SK-N-SH treated with all-trans-retinoic acid at 6 μM for 48 hours (cell line): ENCODE results near the gene BACE1-AS.

ENCODE experiments used
- ATAC-seq: fragments of 200-7000 bp; cut with Tn5 transposase; 3 replicates; pipeline ENCODE4 v1.9.1; 2020; ENCODE audit warnings: mild to moderate bottlenecking, moderate library complexity
- ARNTL ChIP-seq: fragments of 450-650 bp; formaldehyde crosslinking; IDR thresholded peaks from 2 replicates; pipeline ENCODE4 v1.5.0; 2020; ENCODE audit warnings: low read depth, mild to moderate bottlenecking, moderate library complexity, borderline replicate concordance
- BACH2 ChIP-seq: fragments of 250-450 bp; sonication (Bioruptor Pico); IDR thresholded peaks from 2 replicates; pipeline ENCODE4 v1.9.0; 2021; ENCODE audit warnings: mild to moderate bottlenecking, borderline replicate concordance
- CSDC2 ChIP-seq: fragments of 250-450 bp; sonication (Bioruptor Pico); IDR thresholded peaks from 2 replicates; pipeline ENCODE4 v1.5.0; 2020; ENCODE audit warnings: mild to moderate bottlenecking, moderate library complexity
- ESRRG ChIP-seq: fragments of 250-450 bp; sonication (Bioruptor Pico); IDR thresholded peaks from 2 replicates; pipeline ENCODE4 v1.6.1; 2021; ENCODE audit warnings: mild to moderate bottlenecking
- GLIS3 ChIP-seq: fragments of 250-450 bp; sonication (Bioruptor Pico); IDR thresholded peaks from 2 replicates; pipeline ENCODE4 v1.5.0; 2020; ENCODE audit warnings: mild to moderate bottlenecking, moderate library complexity
- ISL1 ChIP-seq: fragments of 250-450 bp; sonication (Bioruptor Pico); IDR thresholded peaks from 2 replicates; pipeline ENCODE4 v2.1.2; 2022; ENCODE audit warnings: mild to moderate bottlenecking, moderate library complexity
- OSR1 ChIP-seq: fragments of 250-450 bp; sonication (Bioruptor Pico); IDR thresholded peaks from 2 replicates; pipeline ENCODE4 v1.8.0; 2022; ENCODE audit warnings: moderate library complexity, mild to moderate bottlenecking, inconsistent platforms
- PPARA ChIP-seq: fragments of 250-450 bp; sonication (Bioruptor Pico); IDR thresholded peaks from 2 replicates; pipeline ENCODE4 v1.5.0; 2020; ENCODE audit warnings: mild to moderate bottlenecking, borderline replicate concordance
- SNAI2 ChIP-seq: fragments of 250-450 bp; sonication (Bioruptor Pico); IDR thresholded peaks from 2 replicates; pipeline ENCODE4 v1.5.0; 2020; ENCODE audit warnings: mild to moderate bottlenecking, moderate library complexity
- TCF4 ChIP-seq: fragments of 250-450 bp; sonication (Bioruptor Pico); IDR thresholded peaks from 2 replicates; pipeline ENCODE4 v1.8.0; 2021; ENCODE audit warnings: mild to moderate bottlenecking, moderate library complexity, borderline replicate concordance
- TOX ChIP-seq: fragments of 250-450 bp; sonication (Bioruptor Pico); IDR thresholded peaks from 2 replicates; pipeline ENCODE4 v1.8.0; 2021; ENCODE audit warnings: mild to moderate bottlenecking, moderate library complexity, borderline replicate concordance
- ZC3H10 ChIP-seq: fragments of 250-450 bp; sonication (Bioruptor Pico); IDR thresholded peaks from 2 replicates; pipeline ENCODE4 v1.5.1; 2021; ENCODE audit warnings: mild to moderate bottlenecking, moderate library complexity
- ZFP3 ChIP-seq: fragments of 250-450 bp; sonication (Bioruptor Pico); IDR thresholded peaks from 2 replicates; pipeline ENCODE4 v1.5.0; 2020; ENCODE audit warnings: mild to moderate bottlenecking, moderate library complexity
- ZFP30 ChIP-seq: fragments of 450-650 bp; formaldehyde crosslinking; IDR thresholded peaks from 2 replicates; pipeline ENCODE4 v1.5.0; 2022; ENCODE audit warnings: mild to moderate bottlenecking, moderate library complexity
- ZNF565 ChIP-seq: fragments of 450-650 bp; formaldehyde crosslinking; conservative IDR thresholded peaks from 2 replicates; pipeline ENCODE4 v1.5.0; 2020; ENCODE audit warnings: low read depth, mild to moderate bottlenecking, moderate library complexity
- ZNF70 ChIP-seq: fragments of 450-650 bp; formaldehyde crosslinking; IDR thresholded peaks from 2 replicates; pipeline ENCODE4 v1.5.0; 2020; ENCODE audit warnings: mild to moderate bottlenecking, moderate library complexity
- ZNF8 ChIP-seq: fragments of 450-650 bp; formaldehyde crosslinking; IDR thresholded peaks from 2 replicates; pipeline ENCODE4 v1.5.0; 2020; ENCODE audit warnings: mild to moderate bottlenecking, moderate library complexity
- TF ChIP-seq, protein P1 (sequence below): fragments of 250-450 bp; sonication (Bioruptor Pico); IDR thresholded peaks from 2 replicates; pipeline ENCODE4 v1.5.1; 2021; ENCODE audit warnings: mild to moderate bottlenecking, moderate library complexity
- TF ChIP-seq, protein P2 (sequence below): fragments of 250-450 bp; sonication (Bioruptor Pico); IDR thresholded peaks from 2 replicates; pipeline ENCODE4 v1.8.0; 2021; ENCODE audit warnings: low read depth, mild to moderate bottlenecking, moderate library complexity, borderline replicate concordance
- TF ChIP-seq, protein P3 (sequence below): fragments of 250-450 bp; sonication (Bioruptor Pico); IDR thresholded peaks from 2 replicates; pipeline ENCODE4 v1.8.0; 2020; ENCODE audit warnings: mild to moderate bottlenecking, moderate library complexity, borderline replicate concordance
- TF ChIP-seq, protein P4 (sequence below): fragments of 250-450 bp; sonication (Bioruptor Pico); IDR thresholded peaks from 2 replicates; pipeline ENCODE4 v1.5.0; 2020; ENCODE audit warnings: mild to moderate bottlenecking, moderate library complexity

Gene BACE1-AS

DNA sequence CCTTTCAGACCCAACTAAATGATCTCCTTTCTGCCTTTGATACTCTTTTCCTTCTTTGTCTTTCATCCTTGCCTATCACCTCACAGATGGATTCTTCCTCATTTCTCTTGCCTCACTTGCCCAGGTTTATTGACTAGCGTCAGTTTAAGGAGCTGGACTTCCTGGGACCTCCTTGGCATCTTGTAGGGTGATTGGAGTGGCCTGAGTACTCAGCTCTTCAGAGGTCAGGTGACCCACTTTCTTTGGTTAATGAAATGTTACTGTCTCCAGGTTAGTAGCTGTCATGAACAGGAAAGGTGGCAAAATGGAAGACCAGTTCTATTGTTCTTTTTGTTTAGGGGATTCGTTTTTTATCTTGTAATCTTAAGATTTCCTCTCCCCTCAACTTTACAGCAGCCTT, 4.6 kb upstream of the BACE1-AS start:
- ATAC-seq = no peak
- no peak for TF ChIP-seq ZFP3 (CRISPR knock-in tag)
- no peak for TF ChIP-seq BACH2 (CRISPR knock-in tag)
- TF ChIP-seq SNAI2 (CRISPR knock-in tag) = no peak
- no peak for TF ChIP-seq GLIS3 (CRISPR knock-in tag)
- no peak for TF ChIP-seq ZC3H10
- TF ChIP-seq ARNTL (CRISPR knock-in tag) = no peak
- no peak for TF ChIP-seq ZNF8
- TF ChIP-seq CSDC2 = no peak
- no peak for TF ChIP-seq ZFP30 (CRISPR knock-in tag)
- TF ChIP-seq TCF4 (CRISPR knock-in tag) = no peak
- TF ChIP-seq, protein P1, sequence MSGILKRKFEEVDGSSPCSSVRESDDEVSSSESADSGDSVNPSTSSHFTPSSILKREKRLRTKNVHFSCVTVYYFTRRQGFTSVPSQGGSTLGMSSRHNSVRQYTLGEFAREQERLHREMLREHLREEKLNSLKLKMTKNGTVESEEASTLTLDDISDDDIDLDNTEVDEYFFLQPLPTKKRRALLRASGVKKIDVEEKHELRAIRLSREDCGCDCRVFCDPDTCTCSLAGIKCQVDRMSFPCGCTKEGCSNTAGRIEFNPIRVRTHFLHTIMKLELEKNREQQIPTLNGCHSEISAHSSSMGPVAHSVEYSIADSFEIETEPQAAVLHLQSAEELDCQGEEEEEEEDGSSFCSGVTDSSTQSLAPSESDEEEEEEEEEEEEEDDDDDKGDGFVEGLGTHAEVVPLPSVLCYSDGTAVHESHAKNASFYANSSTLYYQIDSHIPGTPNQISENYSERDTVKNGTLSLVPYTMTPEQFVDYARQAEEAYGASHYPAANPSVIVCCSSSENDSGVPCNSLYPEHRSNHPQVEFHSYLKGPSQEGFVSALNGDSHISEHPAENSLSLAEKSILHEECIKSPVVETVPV (CRISPR knock-in tag) = no peak
- no peak for TF ChIP-seq ZNF70
- no peak for TF ChIP-seq ESRRG (CRISPR knock-in tag)
- TF ChIP-seq ZNF565 (CRISPR knock-in tag) = no peak
- TF ChIP-seq PPARA (CRISPR knock-in tag) = no peak
- TF ChIP-seq, protein P2, sequence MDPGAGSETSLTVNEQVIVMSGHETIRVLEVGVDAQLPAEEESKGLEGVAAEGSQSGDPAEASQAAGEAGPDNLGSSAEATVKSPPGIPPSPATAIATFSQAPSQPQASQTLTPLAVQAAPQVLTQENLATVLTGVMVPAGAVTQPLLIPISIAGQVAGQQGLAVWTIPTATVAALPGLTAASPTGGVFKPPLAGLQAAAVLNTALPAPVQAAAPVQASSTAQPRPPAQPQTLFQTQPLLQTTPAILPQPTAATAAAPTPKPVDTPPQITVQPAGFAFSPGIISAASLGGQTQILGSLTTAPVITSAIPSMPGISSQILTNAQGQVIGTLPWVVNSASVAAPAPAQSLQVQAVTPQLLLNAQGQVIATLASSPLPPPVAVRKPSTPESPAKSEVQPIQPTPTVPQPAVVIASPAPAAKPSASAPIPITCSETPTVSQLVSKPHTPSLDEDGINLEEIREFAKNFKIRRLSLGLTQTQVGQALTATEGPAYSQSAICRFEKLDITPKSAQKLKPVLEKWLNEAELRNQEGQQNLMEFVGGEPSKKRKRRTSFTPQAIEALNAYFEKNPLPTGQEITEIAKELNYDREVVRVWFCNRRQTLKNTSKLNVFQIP (CRISPR knock-in tag) = no peak
- TF ChIP-seq TOX (CRISPR knock-in tag) = no peak
- no peak for TF ChIP-seq OSR1 (CRISPR knock-in tag)
- no peak for TF ChIP-seq ISL1 (CRISPR knock-in tag)

DNA sequence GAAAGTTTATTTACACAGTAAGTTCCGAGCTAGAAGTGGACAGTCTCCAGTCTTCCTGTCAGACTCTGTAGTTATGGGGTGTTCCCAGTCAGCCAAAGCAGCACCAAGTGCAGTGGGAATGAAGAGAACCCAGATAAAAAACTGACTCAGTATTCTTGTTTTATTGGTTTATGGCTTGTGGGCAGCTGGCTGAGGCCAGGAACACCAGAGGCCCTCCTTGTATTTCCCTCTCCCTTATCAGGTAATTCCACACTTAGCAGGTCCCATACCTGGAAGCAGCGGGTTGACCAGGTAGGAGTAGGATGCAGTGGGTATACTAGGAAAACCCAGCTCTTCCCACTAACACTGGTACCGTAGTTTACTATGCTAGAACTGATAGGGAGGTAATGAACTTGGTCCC, 3.5 kb upstream of the BACE1-AS start:
- ATAC-seq = no peak
- TF ChIP-seq ZFP3 (CRISPR knock-in tag) (no peak), TCF4 (CRISPR knock-in tag) (no peak), PPARA (CRISPR knock-in tag) (no peak), ISL1 (CRISPR knock-in tag) (no peak), ZNF565 (CRISPR knock-in tag) (no peak), ZC3H10 (no peak)
- TF ChIP-seq, protein P3, sequence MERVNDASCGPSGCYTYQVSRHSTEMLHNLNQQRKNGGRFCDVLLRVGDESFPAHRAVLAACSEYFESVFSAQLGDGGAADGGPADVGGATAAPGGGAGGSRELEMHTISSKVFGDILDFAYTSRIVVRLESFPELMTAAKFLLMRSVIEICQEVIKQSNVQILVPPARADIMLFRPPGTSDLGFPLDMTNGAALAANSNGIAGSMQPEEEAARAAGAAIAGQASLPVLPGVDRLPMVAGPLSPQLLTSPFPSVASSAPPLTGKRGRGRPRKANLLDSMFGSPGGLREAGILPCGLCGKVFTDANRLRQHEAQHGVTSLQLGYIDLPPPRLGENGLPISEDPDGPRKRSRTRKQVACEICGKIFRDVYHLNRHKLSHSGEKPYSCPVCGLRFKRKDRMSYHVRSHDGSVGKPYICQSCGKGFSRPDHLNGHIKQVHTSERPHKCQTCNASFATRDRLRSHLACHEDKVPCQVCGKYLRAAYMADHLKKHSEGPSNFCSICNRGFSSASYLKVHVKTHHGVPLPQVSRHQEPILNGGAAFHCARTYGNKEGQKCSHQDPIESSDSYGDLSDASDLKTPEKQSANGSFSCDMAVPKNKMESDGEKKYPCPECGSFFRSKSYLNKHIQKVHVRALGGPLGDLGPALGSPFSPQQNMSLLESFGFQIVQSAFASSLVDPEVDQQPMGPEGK (CRISPR knock-in tag) = no peak

DNA sequence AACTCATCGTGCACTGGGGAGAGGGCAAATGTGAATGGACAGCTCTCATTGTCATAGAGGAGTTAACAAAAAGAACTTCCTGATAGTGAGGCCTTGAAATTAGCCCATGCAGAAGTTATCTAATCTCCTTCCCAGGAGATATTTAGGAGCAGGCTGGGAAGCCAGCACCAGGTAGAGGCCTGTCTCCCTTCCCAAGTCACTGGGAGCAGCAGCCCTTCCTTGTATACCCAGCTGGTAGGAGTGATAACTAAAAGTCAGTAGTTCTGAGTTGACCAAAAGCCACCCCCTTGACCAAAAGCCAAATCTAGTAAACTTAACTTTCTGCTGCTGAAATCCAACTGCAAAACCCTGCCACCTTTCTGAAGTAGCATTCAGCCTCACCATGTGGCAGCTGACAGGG, 1.4 kb upstream of the BACE1-AS start:
- ATAC-seq = no peak
- TF ChIP-seq, protein P4, sequence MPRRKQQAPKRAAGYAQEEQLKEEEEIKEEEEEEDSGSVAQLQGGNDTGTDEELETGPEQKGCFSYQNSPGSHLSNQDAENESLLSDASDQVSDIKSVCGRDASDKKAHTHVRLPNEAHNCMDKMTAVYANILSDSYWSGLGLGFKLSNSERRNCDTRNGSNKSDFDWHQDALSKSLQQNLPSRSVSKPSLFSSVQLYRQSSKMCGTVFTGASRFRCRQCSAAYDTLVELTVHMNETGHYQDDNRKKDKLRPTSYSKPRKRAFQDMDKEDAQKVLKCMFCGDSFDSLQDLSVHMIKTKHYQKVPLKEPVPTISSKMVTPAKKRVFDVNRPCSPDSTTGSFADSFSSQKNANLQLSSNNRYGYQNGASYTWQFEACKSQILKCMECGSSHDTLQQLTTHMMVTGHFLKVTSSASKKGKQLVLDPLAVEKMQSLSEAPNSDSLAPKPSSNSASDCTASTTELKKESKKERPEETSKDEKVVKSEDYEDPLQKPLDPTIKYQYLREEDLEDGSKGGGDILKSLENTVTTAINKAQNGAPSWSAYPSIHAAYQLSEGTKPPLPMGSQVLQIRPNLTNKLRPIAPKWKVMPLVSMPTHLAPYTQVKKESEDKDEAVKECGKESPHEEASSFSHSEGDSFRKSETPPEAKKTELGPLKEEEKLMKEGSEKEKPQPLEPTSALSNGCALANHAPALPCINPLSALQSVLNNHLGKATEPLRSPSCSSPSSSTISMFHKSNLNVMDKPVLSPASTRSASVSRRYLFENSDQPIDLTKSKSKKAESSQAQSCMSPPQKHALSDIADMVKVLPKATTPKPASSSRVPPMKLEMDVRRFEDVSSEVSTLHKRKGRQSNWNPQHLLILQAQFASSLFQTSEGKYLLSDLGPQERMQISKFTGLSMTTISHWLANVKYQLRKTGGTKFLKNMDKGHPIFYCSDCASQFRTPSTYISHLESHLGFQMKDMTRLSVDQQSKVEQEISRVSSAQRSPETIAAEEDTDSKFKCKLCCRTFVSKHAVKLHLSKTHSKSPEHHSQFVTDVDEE (CRISPR knock-in tag) = no peak
- TF ChIP-seq ZFP30 (CRISPR knock-in tag) (no peak), GLIS3 (CRISPR knock-in tag) (no peak)
- TF ChIP-seq, protein P1 (CRISPR knock-in tag) = no peak
